GM19240 (cell line): ENCODE results near the gene SCEL.
"Not testable (repeated sequence)": the region's sequence is repeated elsewhere in the genome, so short reads cannot be mapped to it uniquely, and the experiment has no call there.

Experiments used
- DNase-seq: peaks from one replicate; pipeline ENCODE4 v3.0.0; 2011; ENCODE audit warnings: low spot score; ENCODE audit not compliant: insufficient read length

SCEL gene

GRCh38 chr13:77558016-77558415 lies 22.5 kb downstream of the SCEL start:
- no peak for DNase-seq

- no peak for DNase-seq
Measured at GRCh38 chr13:77563111-77563510, 27.6 kb downstream of the SCEL start.

- no peak for DNase-seq
Measured at GRCh38 chr13:77565635-77566034, 30.1 kb downstream of the SCEL start.

- no peak for DNase-seq
Measured at GRCh38 chr13:77571956-77572355, 36.5 kb downstream of the SCEL start.

- DNase-seq = no peak
Measured at GRCh38 chr13:77574096-77574495, 38.6 kb downstream of the SCEL start.

GRCh38 chr13:77579959-77580358 lies 44.5 kb downstream of the SCEL start:
- DNase-seq = no peak

GRCh38 chr13:77580748-77581147 lies 45.2 kb downstream of the SCEL start:
- no peak for DNase-seq

GRCh38 chr13:77583581-77583980 lies 48.1 kb downstream of the SCEL start:
- no peak for DNase-seq

GRCh38 chr13:77584106-77584505 lies 48.6 kb downstream of the SCEL start:
- DNase-seq = no peak

GRCh38 chr13:77595166-77595810 lies 59.8 kb downstream of the SCEL start:
- no peak for DNase-seq

GRCh38 chr13:77596777-77597176 lies 61.3 kb downstream of the SCEL start:
- no peak for DNase-seq

GRCh38 chr13:77599351-77599750 lies 63.8 kb downstream of the SCEL start:
- DNase-seq = no peak

- no peak for DNase-seq
Measured at GRCh38 chr13:77600701-77601100, 65.2 kb downstream of the SCEL start.

- DNase-seq = no peak
Measured at GRCh38 chr13:77611068-77611467, 75.6 kb downstream of the SCEL start.

GRCh38 chr13:77616027-77616426 lies 80.5 kb downstream of the SCEL start:
- no peak for DNase-seq

GRCh38 chr13:77619655-77620054 lies 84.1 kb downstream of the SCEL start:
- DNase-seq = no peak

GRCh38 chr13:77620138-77620537 lies 84.6 kb downstream of the SCEL start:
- DNase-seq = no peak

- no peak for DNase-seq
Measured at GRCh38 chr13:77623806-77624205, 88.3 kb downstream of the SCEL start.

GRCh38 chr13:77628170-77628569 lies 92.7 kb downstream of the SCEL start:
- no peak for DNase-seq

- no peak for DNase-seq
Measured at GRCh38 chr13:77637588-77637987, 102.1 kb downstream of the SCEL start.

GRCh38 chr13:77650409-77650808 lies 114.9 kb downstream of the SCEL start:
- no peak for DNase-seq

GRCh38 chr13:77653301-77653700 lies 117.8 kb downstream of the SCEL start:
- DNase-seq = no peak

GRCh38 chr13:77660016-77660415 lies 124.5 kb downstream of the SCEL start:
- not testable (repeated sequence) for DNase-seq

- DNase-seq = no peak
Measured at GRCh38 chr13:77660841-77661250, 125.3 kb downstream of the SCEL start.
